GM21423 (cell line): Measurements from ENCODE around the gene C11orf21.
"Not testable (repeated sequence)": the region's sequence is repeated elsewhere in the genome, so short reads cannot be mapped to it uniquely, and the experiment has no call there.

ENCODE experiments used
- ATAC-seq: cut with Tn5 transposase; IDR thresholded peaks from one replicate; pipeline ENCODE4 v1.9.1; 2021; ENCODE audit warnings: mild to moderate bottlenecking, moderate library complexity; ENCODE audit not compliant: unreplicated experiment

The C11orf21 gene

GRCh38 chr11:2301631-2302305 lies at the start of gene C11orf21, which contains the start of gene TSPAN32:
Gene C11orf21 (minus strand): TSS chr11:2301918. CDS start chr11:2301808, 110 bp downstream.
Gene TSPAN32 (plus strand): TSS chr11:2302013. CDS start chr11:2302150, 137 bp downstream.
- peak; percentile 61 for ATAC-seq

GRCh38 chr11:2348986-2349385 lies 47.3 kb upstream of the C11orf21 start:
- no peak for ATAC-seq

- no peak for ATAC-seq
Observed at GRCh38 chr11:2347308-2347830, 45.7 kb upstream of the C11orf21 start.

GRCh38 chr11:2346586-2347307 lies 45.0 kb upstream of the C11orf21 start:
- no peak for ATAC-seq

- no peak for ATAC-seq
Observed at GRCh38 chr11:2346014-2346413, 44.3 kb upstream of the C11orf21 start.

GRCh38 chr11:2345050-2345449 lies 43.3 kb upstream of the C11orf21 start:
- ATAC-seq = no peak

GRCh38 chr11:2343502-2343901 lies 41.8 kb upstream of the C11orf21 start:
- ATAC-seq = no peak

GRCh38 chr11:2342981-2343380 lies 41.3 kb upstream of the C11orf21 start:
- no peak for ATAC-seq

- ATAC-seq = no peak
Observed at GRCh38 chr11:2342557-2342956, 40.8 kb upstream of the C11orf21 start.

- ATAC-seq = not testable (repeated sequence)
Observed at GRCh38 chr11:2338760-2339159, 37.0 kb upstream of the C11orf21 start.

GRCh38 chr11:2335286-2335685 lies 33.6 kb upstream of the C11orf21 start:
- not testable (repeated sequence) for ATAC-seq

GRCh38 chr11:2333486-2334205 lies 31.9 kb upstream of the C11orf21 start:
- not testable (repeated sequence) for ATAC-seq

GRCh38 chr11:2332569-2332968 lies 30.9 kb upstream of the C11orf21 start:
- not testable (repeated sequence) for ATAC-seq

GRCh38 chr11:2331404-2331803 lies 29.7 kb upstream of the C11orf21 start:
- no peak for ATAC-seq

- no peak for ATAC-seq
Observed at GRCh38 chr11:2330696-2331095, 29.0 kb upstream of the C11orf21 start.

GRCh38 chr11:2329551-2329950 lies 27.8 kb upstream of the C11orf21 start:
- no peak for ATAC-seq

GRCh38 chr11:2328656-2329354 lies 27.1 kb upstream of the C11orf21 start:
- ATAC-seq = no peak

GRCh38 chr11:2328021-2328420 lies 26.3 kb upstream of the C11orf21 start:
- no peak for ATAC-seq

GRCh38 chr11:2327032-2327431 lies 25.3 kb upstream of the C11orf21 start:
- ATAC-seq = no peak

GRCh38 chr11:2325719-2326118 lies 24.0 kb upstream of the C11orf21 start:
- ATAC-seq = no peak

- no peak for ATAC-seq
Observed at GRCh38 chr11:2325123-2325522, 23.4 kb upstream of the C11orf21 start.
